HG03442 (cell line): ENCODE measurements around the gene ZNF212.
A peak's percentile ranks its signal among the peaks of the same experiment; 100 is the strongest.
"Not testable (repeated sequence)": the region's sequence is repeated elsewhere in the genome, so short reads cannot be mapped to it uniquely, and the experiment has no call there.

Source experiments
- ATAC-seq: cut with Tn5 transposase; IDR thresholded peaks from one replicate; pipeline ENCODE4 v1.9.1; 2021; ENCODE audit warnings: mild to moderate bottlenecking, moderate library complexity; ENCODE audit not compliant: unreplicated experiment

Gene ZNF212

DNA sequence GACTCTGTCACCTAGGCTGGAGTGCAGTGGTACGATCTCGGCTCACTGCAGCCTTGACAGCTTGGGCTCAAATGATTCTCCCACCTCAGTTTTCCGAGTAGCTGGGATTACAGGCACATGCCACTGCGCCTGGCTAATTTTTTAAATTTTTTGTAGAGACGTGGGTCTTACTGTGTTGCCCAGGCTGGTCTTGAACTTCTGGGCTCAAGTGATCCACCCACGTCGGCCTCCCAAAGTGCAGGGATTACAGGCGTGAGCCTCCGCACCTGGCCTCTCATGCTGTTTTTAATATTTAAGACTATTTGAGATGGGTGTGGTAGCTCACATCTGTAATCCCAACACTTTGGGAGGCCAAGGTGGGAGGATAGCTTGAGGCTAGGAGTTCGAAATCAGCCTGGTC lies 12.1 kb downstream of the ZNF212 start:
- not testable (repeated sequence) for ATAC-seq

DNA sequence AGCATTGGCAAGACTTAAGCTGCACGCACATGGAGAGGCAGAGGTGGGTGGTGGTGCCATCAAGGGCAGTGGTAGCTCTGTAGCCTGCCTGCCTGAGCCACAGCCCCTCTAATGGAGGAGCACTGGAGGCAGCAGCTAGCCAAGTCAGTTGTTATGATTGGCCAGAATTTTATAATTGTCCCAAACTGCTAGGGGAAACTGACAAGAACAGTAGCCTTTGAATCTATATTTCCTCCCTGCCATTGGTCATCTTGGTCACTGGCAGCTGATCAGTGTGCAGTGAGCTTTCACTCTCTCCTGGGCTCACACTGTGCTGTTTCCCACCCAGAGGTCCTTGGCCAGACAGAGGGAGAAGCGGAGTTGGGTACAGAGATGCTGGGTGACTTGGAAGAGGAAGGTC lies 12.9 kb downstream of the ZNF212 start:
- ATAC-seq: no peak

DNA sequence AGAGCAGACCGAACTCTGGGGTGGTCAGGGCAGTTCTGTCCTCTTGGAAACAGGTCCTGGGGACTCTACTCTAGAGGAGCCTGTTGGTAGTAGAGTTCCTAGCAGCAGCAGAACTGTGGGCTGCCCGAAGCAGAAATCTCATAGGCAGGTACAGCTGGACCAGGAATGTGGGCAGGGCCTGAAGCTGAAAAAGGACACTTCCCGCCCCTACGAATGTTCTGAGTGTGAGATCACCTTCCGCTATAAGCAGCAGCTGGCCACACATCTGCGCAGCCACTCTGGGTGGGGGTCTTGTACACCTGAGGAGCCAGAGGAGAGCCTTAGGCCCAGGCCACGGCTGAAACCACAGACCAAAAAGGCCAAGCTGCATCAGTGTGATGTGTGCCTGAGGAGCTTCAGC lies 14.2 kb downstream of the ZNF212 start:
- ATAC-seq: no peak

DNA sequence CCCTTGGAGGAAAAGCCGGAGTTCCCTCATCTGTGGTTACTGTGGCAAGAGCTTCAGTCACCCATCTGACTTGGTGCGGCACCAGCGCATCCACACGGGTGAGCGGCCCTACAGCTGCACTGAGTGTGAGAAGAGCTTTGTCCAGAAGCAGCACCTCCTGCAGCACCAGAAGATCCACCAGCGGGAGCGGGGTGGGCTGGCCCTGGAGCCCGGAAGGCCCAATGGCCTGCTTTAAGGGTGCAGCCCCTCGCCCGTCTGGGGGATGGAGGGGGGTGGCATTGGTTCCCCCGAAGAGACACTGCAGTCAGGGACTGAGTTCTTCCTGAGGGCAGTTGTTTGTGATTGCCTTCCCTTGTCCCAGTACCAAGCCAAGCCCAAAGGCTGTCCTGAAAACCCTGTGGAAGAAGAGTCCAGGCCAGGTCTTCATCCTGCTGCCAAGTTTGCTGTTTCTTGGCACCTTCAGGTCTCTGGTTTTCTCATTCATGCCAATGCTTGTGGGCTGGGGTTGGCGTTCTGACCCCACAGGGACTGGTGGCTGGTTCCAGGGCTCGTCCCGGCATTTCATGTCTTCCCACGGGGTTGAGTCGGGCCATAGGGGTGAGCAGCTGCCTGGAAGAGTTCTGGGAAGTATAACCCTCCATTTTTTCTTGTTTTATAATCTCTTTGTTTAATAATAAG lies 14.9 kb downstream of the ZNF212 start:
- no peak for ATAC-seq

DNA sequence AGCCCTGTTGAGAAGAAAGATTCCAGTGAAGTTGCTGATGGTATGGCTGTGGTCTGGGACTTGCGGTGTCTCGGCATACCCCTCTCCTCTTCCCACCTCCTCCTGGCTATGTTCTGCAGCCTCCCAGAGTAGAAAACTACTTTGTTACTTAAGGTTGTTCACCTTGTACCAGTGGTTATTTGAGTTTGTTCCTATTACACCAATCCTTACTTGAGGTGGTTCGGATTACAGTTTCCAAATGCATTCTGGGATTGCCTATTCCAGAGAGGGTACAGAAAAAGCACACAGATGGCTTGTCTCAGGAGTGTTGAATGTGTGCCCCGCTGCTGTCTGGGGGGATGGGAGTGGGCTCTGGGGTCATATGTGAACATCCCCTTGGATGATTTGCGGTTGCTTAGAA lies 15.7 kb downstream of the ZNF212 start:
- ATAC-seq: no peak

DNA sequence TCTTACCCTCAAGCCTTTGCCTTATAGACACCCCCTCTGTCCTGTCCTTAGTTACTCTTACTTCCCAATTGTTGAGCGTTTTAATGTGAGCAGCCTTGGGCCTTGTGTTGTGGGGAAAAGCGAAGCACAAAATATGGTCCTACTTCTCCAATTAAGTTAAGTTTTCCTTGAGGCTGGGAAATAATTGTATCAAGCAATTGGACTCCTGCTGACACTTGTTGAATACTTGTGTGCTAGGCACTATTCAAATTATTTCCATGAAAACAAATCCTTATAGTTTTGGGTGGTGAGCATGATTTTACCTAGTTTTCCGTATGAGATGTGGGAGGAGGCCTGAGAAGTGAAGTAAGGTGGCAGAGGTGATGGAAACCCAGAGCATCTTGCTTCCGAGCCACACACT lies 17.1 kb downstream of the ZNF212 start:
- ATAC-seq: no peak

DNA sequence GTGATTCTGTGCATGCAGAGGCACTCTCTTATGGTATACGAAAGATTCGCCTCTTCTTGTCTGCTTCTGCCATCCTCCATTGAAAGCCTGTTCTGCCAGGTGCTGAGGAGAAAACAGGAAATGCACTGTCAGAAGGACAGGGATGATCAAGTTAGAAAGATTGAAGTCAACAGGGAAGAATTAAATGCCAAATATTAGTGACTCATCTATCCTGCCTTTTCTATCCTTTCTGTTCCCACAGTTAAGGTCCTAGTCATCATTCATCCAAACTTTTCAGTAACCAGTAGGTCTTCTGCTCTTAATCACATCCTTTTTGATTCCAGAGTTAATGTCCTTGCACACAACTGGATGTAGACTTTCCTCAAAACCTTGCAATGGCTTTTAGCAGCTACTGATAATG lies 17.7 kb downstream of the ZNF212 start:
- ATAC-seq: no peak

DNA sequence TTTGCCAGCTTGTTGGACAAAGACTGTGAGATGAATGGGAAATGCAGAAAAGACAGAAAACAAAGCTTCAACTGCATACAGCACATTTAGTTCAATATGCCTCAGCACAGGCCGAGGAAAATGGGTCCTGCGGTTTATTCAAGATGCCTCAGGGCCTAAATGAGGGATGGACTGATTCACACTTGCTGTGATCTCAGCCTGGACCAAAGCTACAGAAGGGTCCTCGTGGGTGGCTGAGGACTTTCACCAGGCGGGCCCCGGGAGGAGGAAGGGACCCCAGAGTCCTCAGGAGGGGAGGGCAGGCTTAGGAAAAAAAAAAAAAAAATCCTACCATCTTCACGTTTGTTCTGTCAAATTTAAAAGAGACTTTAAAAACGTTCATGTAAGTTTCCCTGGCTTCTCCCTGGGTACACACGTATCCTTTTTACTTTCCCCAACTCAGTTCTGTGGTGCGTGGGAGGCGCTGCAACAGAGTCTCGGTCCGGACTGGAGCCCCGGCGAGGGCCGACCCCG lies 21.9 kb downstream of the ZNF212 start:
- ATAC-seq: peak; percentile 2

DNA sequence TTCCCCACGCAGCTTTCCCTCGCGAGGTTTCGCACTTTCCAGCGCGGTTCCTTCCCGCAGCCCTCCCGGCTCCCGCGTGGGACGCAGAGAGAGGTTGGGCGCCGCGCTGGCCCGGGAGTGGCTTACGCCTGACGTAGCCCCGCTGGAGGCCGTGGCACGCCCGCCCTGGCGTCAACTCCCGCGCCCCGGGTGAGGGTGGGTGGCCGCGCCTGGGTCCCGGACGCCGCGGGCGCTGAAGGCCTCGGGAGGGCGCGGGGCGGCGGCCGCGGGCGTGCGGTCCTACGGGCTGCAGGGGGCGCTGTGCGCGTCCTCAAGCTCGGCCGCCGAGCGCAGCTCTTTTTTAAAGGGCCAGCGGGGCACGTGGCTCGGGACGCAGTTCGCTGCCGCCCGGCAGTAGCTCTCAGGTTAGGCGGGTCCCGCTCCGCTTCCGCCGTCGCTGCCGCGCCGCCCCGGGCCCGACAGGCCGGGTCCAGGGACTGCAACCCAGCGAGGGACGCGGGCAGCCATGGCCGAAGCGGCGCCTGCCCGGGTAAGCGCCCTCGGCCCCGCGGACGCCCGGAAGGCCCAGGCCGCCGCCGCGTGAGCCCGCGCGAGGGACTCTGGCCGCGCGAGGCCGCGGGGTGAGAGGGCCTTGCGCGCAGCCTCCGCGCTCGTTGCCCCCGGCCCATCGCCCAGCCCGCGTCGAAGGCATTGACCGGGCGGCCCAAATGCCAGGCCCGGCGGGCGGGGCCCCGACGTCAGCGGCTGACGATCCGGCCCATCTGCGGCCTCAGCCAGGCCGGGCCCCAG lies 22.6 kb downstream of the ZNF212 start, which contains the start of gene ZNF783:
ZNF783 (plus strand) TSS at position 368 of the 789 bp plus-strand sequence; CDS start at position 506, 138 bp downstream.
- ATAC-seq: peak; percentile 82

DNA sequence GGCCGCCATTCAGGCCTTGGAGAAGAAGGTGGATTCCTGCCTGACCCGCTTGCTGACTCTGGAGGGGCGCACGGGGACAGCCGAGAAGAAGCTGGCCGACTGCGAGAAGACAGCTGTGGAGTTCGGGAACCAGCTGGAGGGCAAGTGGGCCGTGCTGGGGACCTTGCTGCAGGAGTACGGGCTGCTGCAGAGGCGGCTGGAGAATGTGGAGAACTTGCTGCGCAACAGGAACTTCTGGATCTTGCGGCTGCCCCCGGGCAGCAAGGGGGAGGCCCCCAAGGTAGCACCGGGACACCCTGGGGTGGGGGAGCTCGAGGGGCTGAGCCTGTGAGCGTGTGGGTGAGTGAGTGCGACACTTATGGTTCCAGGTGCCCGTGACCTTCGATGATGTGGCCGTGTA lies 27.0 kb downstream of the ZNF212 start:
- ATAC-seq: no peak

DNA sequence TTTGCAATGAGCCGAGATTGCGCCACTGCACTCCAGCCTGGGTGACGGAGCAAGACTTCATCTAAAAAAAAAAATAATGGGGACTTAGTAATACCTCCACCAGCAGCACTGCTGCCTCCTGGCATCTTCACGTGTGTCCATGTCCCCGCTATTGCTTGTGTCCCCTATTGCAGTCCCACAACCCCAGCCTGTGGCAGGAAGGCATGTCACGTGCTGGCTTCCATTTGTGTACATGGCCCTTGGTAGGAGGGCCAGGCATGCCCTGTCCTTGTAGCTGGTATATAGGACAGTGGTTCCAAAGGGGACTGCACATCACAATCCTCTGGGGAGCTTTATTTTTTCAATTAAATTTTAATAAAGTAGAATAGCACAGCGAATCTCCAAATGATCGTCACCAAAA lies 28.3 kb downstream of the ZNF212 start:
- ATAC-seq: no peak

DNA sequence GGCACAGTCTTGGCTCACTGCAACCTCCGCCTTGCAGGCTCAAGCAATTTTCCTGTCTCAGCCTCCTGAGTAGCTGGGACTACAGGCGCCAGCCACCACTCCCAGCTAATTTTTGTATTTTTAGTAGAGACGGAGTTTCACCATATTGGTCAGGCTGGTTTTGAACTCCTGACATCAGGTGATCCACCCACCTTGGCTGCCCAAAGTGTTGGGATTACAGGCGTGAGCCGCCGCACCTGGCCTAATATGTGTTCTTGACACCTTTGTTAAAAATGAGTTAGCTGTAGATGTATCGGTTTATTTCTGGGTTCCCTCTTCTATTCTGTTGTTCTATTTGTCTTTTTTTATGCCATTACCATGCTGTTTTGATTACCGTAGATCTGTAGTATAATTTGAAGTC lies 35.0 kb downstream of the ZNF212 start:
- not testable (repeated sequence) for ATAC-seq

DNA sequence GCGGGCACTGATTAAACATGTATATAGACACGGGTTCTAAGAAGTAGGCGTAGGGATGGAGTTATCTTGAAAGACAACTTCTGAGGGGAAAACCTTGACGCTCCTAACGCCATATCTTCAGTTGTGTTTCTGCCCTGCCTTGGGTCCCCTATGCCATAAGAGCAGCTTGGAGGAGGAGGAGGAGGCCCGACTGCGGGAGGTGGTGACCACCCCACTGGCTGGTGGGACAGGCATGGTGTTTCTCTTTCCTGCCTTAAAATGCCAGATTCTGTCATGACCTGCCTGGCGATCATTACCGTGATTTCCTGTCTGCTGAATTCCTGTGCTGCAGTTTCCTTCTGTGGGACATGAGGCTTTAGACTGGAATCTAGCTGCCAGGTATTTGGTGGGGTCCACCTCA lies 38.4 kb downstream of the ZNF212 start:
- ATAC-seq: no peak

DNA sequence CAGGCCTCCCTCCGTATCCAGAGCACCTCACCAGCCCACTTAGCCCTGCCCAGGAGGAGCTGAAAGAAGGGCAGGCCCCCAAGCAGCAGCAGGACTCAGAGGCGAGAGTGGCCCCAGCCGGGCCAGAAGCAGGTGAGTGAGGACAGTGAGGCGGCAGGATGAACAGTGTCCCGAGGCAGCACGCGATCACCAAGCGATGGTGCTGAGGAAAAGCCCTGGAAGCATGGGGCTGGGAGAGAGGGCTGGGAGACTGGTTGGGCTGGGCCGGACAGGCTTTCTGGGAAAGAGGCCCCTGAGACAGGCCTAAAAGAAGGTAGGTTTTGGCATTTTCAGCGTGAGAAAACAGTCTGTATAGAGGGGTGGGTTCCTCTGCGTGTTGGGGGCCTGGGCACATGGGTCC lies 38.9 kb downstream of the ZNF212 start:
- ATAC-seq: no peak

DNA sequence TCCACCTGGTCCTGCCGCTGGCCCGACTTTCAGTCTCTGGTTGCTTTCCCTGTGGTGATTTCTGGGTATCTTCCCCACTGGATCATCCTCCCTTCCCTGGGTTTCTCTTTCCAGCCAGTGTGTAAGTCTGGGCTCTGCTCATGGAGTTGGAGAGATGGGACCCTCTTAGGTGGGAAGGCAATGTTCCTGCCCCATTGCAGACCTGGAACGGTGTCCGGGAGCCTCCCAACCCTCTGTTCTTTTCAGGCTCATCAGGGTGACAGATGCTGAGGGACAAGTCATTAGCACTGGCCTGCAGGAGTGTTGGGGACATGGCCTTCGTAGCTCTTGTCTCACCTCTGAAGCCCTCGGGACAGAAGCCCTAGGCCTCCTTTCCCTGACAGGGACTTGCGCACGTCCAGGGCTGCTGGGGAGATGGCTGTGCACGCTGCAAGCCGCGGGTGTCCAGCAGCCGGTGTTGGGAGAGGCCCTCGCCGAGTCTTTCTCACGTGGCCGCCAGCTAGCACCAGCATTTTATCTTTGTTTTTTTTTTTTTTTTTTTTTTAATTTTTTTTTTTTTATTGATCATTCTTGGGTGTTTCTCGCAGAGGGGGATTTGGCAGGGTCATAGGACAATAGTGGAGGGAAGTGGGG lies 39.8 kb downstream of the ZNF212 start:
- ATAC-seq: no peak

DNA sequence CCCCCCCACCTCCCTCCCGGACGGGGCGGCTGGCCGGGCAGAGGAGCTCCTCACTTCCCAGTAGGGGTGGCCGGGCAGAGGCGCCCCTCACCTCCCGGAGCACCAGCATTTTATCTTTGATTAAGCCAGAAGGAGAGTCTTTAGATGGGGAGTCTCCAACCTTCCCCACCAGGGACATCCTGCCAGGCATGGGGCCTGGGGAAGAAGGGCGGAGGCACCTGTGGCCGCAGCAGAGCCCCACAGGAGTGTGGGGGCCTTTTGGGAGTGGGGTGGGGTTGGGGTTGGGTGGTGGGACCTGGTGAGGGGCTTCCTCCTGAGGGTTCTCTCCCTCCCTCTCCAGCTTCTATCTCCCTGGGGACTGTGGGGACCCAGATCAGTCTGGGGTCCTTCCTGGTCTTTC lies 40.7 kb downstream of the ZNF212 start:
- ATAC-seq: no peak

DNA sequence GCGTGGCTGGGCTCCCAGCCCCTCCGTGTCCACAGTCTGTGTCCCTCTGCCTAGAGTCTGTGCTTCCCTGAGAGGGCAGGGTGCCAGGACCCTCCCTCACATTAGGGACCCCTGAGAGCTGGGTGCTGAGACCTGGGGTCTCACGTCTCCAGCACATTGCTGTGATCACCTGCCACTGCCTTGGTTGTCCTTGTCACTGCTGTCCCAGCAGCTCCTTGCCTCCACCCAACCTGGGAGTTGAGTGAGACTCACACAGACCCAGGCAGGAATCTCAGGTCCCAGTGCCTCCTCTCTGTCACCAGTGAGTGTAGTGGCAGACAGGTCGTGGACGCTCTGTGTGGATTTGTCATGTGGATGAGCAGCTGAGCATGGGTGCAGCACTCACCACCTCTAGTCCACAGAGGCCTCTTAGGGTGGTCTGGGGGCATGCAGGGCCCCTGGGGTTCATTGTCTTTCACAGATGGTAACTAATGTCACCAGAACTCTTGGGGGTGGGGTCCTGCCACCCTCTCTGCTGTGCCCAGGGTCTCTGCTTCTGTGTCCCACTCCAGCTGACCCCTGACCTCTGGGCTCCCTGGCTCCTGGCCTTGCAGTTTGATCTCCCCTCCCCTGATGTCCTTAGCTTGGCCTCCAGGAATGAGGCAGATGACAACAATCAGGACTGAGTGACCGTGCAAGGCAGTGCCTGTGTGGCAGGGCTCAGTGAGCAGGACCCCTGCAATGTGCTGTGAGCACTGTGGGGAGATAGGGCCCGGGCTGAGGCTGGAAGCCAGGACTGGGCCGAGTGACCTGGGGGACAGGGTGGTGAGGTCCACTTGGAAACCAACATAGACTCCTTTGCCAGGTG lies 41.4 kb downstream of the ZNF212 start:
- ATAC-seq: no peak

DNA sequence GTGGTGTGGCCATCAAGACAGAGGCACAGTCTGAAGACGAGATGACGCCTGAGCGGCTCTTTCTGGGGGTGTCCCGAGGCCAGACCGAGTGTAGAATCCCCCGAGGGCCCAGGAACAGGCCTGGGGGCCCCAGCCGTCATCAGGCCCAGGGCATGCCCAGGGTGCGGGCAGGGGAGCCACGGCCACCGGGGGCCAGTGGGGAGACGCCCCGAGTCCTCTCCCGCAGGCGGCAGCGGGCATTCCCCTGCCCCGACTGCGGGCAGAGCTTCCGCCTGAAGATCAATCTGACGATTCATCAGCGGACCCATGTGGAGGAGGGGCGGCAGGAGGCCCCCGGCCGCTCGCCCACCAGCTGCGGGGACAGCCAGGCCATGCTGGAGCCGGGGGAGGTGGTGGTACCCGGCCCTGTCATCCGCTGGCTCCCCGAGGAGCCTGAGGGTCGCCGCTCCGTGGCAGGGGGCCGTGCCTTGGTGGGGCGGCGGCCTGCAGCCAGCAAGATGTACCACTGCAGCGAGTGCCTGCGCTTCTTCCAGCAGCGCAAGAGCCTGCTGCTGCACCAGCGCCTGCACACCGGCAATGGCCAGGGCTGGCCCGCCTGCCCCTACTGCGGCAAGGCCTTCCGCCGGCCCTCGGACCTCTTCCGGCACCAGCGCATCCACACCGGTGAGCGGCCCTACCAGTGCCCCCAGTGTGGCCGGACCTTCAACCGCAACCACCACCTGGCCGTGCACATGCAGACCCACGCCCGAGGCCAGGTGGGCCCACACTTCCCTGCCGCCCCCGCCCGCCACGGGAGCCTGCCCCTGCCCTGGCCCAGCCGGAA lies 42.3 kb downstream of the ZNF212 start:
- no peak for ATAC-seq

DNA sequence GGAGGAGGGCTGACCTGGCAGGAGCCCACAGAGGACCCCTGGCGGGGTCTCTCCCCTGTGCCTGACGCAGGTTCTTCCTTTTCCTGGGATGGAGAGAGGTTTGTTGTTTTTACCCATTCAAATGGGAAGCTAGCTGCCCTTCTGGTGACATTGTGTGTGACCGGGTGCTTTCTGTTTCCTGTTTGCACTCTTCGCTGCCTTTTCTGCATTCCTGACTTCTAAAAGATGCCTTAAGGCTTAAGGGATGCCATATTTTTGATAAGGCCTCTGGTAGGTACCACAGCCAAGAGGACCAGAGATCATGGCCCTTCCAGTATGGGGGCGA lies 42.8 kb downstream of the ZNF212 start:
- ATAC-seq: no peak

DNA sequence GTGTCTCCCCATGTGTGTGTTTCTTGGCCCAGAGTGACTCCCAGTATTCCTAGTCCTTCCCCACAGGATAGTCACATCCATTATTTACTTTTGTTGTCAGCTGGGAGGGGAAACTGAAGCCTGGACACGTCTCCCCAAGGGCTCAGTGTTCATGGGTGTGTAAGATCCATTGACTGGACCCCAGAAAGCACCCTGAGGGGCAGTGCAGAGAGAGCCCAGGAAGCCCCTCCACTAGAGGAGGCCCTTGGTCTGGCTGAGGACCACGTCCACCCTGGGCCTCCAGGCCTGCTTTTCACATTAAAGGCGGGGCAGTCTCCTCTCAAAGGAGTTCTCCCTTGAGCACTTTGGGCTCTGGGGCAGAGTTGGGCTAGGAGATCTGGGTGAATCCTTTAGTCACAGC lies 43.9 kb downstream of the ZNF212 start:
- ATAC-seq: no peak
